ENCODE measurements around the gene ARID3A. TPM values are rescaled to one million over a fixed set of nuclear protein-coding genes. Genes with fewer than 3 reads are reported as not detected.

The ARID3A gene
- total RNA-seq, 1 experiment from 2014 or later, result 5.6 TPM

DNA sequence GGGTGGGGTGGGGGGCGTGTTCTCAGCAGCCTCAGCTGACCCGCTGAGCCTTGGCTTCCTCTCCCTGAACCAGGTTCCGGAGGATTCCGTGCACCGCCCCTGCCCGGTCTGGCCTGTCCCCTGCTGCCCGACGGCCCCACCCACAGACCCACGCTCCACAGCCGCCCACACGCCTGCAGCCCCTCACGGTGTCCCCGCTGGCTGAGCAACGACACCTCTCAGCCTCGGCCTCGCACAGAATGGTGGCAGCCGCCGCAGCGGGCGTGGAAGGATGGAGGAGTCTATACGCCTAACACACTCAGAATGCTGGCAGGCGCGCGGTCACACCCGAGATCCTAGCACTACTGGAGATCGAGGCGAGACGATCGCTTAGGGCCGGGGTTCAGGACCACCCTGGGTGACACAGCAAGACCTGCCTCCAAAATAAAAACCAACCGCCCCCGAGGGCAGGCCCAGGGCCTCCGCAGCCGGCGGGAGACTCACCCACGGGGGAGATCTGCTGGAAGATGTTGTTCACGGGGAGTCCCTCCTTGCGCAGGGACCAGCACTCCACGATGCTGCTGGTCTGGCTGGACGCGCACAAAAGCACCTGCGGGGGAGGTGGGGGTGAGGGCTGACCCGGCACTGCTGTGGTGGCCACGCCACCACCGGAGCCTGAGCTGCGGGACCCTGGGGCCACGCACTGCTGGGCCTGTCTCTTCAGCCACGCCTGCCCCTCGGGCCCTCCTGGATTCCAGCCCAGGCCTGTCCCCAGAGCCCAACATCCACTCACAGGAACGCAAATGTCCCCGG, 41.2 kb upstream of the ARID3A start:
- no TSS peak for BruUV-seq (replicated peaks)
- ATAC-seq, result no peak
- no peak for DNase-seq
- ChIA-PET POLR2A (ENCODE audit: unreplicated experiment) (no interaction called here), CTCF (no interaction called here)
- Histone ChIP-seq H3K36me3 (ENCODE audit: low read depth, low read length) (peaks cover 5% of the 10 kb centered on the region; the same call in 1 of the 2 replicates), H3K9me2 (replicated peaks; ENCODE audit: low read length) (no peaks in the 10 kb centered on the region), H3K4me1 (ENCODE audit: insufficient read depth, low read length) (peaks cover 9% of the 10 kb centered on the region; the same call in 1 of the 2 replicates), H3K79me2 (ENCODE audit: low read length) (no peaks in the 10 kb centered on the region), H3K4me2 (ENCODE audit: low read length) (no peak overlapping the region), H3K4me3 (ENCODE audit: low read length) (no peak overlapping the region), H3K9me3 (ENCODE audit: low read length) (no peaks in the 10 kb centered on the region), H4K20me1 (ENCODE audit: low read length) (no peaks in the 10 kb centered on the region), H3K9ac (ENCODE audit: low read length) (no peak overlapping the region), H3K27ac (ENCODE audit: low read length) (no peak overlapping the region), H3F3A (ENCODE audit: low read length, unreplicated experiment) (no peaks in the 10 kb centered on the region), H2AFZ (ENCODE audit: low read length) (no peak overlapping the region), H3K27me3 (ENCODE audit: low read length) (no peaks in the 10 kb centered on the region)
- intact Hi-C loops (cut with micrococcal nuclease), result no loop called here
- no peak for TF ChIP-seq EZH2phosphoT487 (IDR thresholded peaks at IDR 0.05; ENCODE audit: borderline replicate concordance, low read length)
- no peak for TF ChIP-seq CTCF (conservative IDR thresholded peaks at IDR 0.05; ENCODE audit: low read depth, low read length)
- TF ChIP-seq EZH2 (IDR thresholded peaks at IDR 0.05; ENCODE audit: low read length, unreplicated experiment), result no peak

GRCh38 chr19:885536-886224, 40.2 kb upstream of the ARID3A start:
- Histone ChIP-seq H3K27me3 (ENCODE audit: low read length) (no peaks in the 10 kb centered on the region), H3F3A (ENCODE audit: low read length, unreplicated experiment) (no peaks in the 10 kb centered on the region), H4K20me1 (ENCODE audit: low read length) (no peaks in the 10 kb centered on the region), H3K27ac (ENCODE audit: low read length) (no peak overlapping the region), H3K9ac (ENCODE audit: low read length) (no peak overlapping the region), H3K4me1 (ENCODE audit: insufficient read depth, low read length) (peaks cover 9% of the 10 kb centered on the region; the same call in 1 of the 2 replicates), H3K36me3 (ENCODE audit: low read depth, low read length) (peaks cover 5% of the 10 kb centered on the region; the same call in 1 of the 2 replicates), H3K9me3 (ENCODE audit: low read length) (no peaks in the 10 kb centered on the region), H2AFZ (ENCODE audit: low read length) (no peak overlapping the region), H3K4me3 (ENCODE audit: low read length) (no peak overlapping the region), H3K9me2 (replicated peaks; ENCODE audit: low read length) (no peaks in the 10 kb centered on the region), H3K79me2 (ENCODE audit: low read length) (no peaks in the 10 kb centered on the region), H3K4me2 (ENCODE audit: low read length) (no peak overlapping the region)
- no TSS peak for BruUV-seq (replicated peaks)
- intact Hi-C loops (cut with micrococcal nuclease), result no loop called here
- ChIA-PET CTCF (no interaction called here), POLR2A (ENCODE audit: unreplicated experiment) (no interaction called here)
- DNase-seq (no peak), ATAC-seq (no peak)
- TF ChIP-seq EZH2 (IDR thresholded peaks at IDR 0.05; ENCODE audit: low read length, unreplicated experiment) (no peak), CTCF (conservative IDR thresholded peaks at IDR 0.05; ENCODE audit: low read depth, low read length) (no peak), EZH2phosphoT487 (IDR thresholded peaks at IDR 0.05; ENCODE audit: borderline replicate concordance, low read length) (no peak)

DNA sequence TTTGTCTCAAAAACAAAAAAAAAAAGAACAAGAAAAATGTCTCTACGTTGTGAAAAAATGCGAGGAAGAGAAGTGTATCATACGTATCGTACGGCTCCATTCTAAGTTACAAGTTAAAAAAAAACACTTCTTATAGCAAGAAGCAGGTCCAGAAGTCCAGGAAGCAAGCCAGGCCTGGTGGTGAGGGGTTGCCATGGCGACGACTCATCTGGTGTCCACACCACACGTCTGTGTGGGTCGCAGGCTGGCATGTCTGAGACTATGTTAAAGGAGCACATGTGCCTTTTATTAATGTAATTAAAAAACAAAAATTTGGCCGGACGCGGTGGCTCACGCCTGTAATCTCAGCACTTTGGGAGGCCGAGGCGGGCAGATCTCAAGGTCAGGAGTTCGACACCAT, 38.8 kb upstream of the ARID3A start:
- no peak overlapping the region for H2AFZ ChIP-seq (ENCODE audit: low read length)
- no peak for DNase-seq
- peaks cover 9% of the 10 kb centered on the region for H3K79me2 ChIP-seq (ENCODE audit: low read length)
- no peaks in the 10 kb centered on the region for H3K27me3 ChIP-seq (ENCODE audit: low read length)
- no peak for ATAC-seq
- POLR2A ChIA-PET (ENCODE audit: unreplicated experiment), result no interaction called here
- H3F3A ChIP-seq (ENCODE audit: low read length, unreplicated experiment), result no peaks in the 10 kb centered on the region
- no peak overlapping the region for H3K4me2 ChIP-seq (ENCODE audit: low read length)
- no peaks in the 10 kb centered on the region for H3K9me3 ChIP-seq (ENCODE audit: low read length)
- no peak overlapping the region for H3K4me3 ChIP-seq (ENCODE audit: low read length)
- H4K20me1 ChIP-seq (ENCODE audit: low read length), result no peaks in the 10 kb centered on the region
- H3K9me2 ChIP-seq (replicated peaks; ENCODE audit: low read length), result no peaks in the 10 kb centered on the region
- intact Hi-C loops (cut with micrococcal nuclease), result no loop called here
- CTCF ChIA-PET, result no interaction called here
- H3K9ac ChIP-seq (ENCODE audit: low read length), result no peak overlapping the region
- peaks cover 9% of the 10 kb centered on the region; the same call in 1 of the 2 replicates for H3K4me1 ChIP-seq (ENCODE audit: insufficient read depth, low read length)
- TF ChIP-seq EZH2 (IDR thresholded peaks at IDR 0.05; ENCODE audit: low read length, unreplicated experiment) (no peak), EZH2phosphoT487 (IDR thresholded peaks at IDR 0.05; ENCODE audit: borderline replicate concordance, low read length) (no peak), CTCF (conservative IDR thresholded peaks at IDR 0.05; ENCODE audit: low read depth, low read length) (no peak)
- no TSS peak for BruUV-seq (replicated peaks)
- no peaks in the 10 kb centered on the region; the same call in 1 of the 2 replicates for H3K36me3 ChIP-seq (ENCODE audit: low read depth, low read length)
- no peak overlapping the region for H3K27ac ChIP-seq (ENCODE audit: low read length)
